Measurements from ENCODE around the gene DBNL. TPM values are rescaled to one million over a fixed set of nuclear protein-coding genes. Genes with fewer than 3 reads are reported as not detected.

The DBNL gene
- total RNA-seq, 2 experiments from 2014 or later: 88.5 to 90.6 TPM

DNA sequence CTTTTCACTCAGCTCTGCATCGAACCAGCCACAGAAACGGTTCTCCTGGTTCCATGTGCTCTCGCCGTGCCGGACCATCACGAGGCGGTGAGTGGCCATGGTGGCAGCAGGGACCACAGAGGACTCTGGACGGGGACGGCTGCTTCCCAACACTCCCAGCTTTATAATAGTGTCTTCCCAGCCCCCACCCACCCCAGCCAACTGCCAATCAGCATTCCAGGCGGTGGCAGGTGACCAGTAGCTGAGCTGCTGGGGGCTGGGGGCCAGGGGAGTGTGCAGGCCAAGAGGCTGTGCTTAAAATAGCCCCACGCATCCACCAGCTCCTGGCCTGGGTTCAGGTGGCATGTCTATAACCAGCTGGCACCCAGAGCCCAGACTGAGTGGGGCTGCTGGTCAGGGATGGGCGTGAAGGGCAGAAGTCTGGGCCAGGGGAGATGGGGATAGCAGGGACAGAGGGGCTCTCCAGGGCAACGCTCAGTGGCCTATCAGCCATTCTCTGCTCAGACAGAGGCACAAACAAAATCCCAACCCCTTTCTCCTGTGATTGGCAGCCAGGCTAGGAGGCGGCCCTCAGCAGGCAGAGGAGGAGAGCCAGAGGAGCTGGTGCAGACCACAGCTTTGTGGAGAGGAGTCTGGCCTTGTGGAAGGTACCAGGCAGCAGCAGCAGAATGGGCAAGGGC is 21.1 kb downstream of the DBNL start, which contains the start of gene PGAM2:
PGAM2 (minus strand) TSS at position 137 of the 680 bp plus-strand sequence; CDS start at position 99, 38 bp downstream.
- peaks cover 17% of the 10 kb centered on the region for H3K36me3 ChIP-seq (ENCODE audit: insufficient read depth, low read length)
- H3K4me3 ChIP-seq (ENCODE audit: low read length): no peak within 1 kb of the TSS
- peaks cover 29% of the 10 kb centered on the region for H3K4me1 Mint-ChIP-seq (ENCODE audit: low read depth)
- peaks cover 0 to 6% of the 10 kb centered on the region in 2 experiments for H3K9me3 ChIP-seq (ENCODE audit: control insufficient read depth in 1 of 2, insufficient read depth in 1 of 2, low read length in 2 of 2)
- H3K4me3 Mint-ChIP-seq: no peak within 1 kb of the TSS
- H3K27ac Mint-ChIP-seq: peak within 1 kb of the TSS; percentile 63
- peak; percentile 56 for ATAC-seq (ENCODE audit: poor library complexity)
- H3K36me3 Mint-ChIP-seq (ENCODE audit: low read depth): peaks cover 13% of the 10 kb centered on the region
- ChIA-PET POLR2A (interaction anchor here (0.8 to 2.1 kb wide), 5 partner anchors 14 to 40 kb away, joined by 3 to 9 read pairs (median 5); partner anchors contain the start of gene DBNL), CTCF (interaction anchor here (1.0 kb wide), 1 partner anchor 135 kb away, joined by 3 read pairs; the partner anchor contains the start of gene YKT6)
- intact Hi-C loops (cut with DNase I, micrococcal nuclease): no loop called here
- H3K27ac ChIP-seq (ENCODE audit: low read depth in 1 of 2, low read length in 2 of 2): peak within 1 kb of the TSS in 1 of 2 donors; percentile 16
- no peaks in the 10 kb centered on the region for H3K27me3 Mint-ChIP-seq
- H3K4me1 ChIP-seq (ENCODE audit: insufficient read depth, low read length): peaks cover 29% of the 10 kb centered on the region
- DNase-seq: peak in 2 of 14 experiments; percentile 14 to 30
- no peaks in the 10 kb centered on the region for H3K9me3 Mint-ChIP-seq
- TF ChIP-seq, protein P1, sequence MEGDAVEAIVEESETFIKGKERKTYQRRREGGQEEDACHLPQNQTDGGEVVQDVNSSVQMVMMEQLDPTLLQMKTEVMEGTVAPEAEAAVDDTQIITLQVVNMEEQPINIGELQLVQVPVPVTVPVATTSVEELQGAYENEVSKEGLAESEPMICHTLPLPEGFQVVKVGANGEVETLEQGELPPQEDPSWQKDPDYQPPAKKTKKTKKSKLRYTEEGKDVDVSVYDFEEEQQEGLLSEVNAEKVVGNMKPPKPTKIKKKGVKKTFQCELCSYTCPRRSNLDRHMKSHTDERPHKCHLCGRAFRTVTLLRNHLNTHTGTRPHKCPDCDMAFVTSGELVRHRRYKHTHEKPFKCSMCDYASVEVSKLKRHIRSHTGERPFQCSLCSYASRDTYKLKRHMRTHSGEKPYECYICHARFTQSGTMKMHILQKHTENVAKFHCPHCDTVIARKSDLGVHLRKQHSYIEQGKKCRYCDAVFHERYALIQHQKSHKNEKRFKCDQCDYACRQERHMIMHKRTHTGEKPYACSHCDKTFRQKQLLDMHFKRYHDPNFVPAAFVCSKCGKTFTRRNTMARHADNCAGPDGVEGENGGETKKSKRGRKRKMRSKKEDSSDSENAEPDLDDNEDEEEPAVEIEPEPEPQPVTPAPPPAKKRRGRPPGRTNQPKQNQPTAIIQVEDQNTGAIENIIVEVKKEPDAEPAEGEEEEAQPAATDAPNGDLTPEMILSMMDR (IDR thresholded peaks at IDR 0.05): no peak
- H3K27me3 ChIP-seq (ENCODE audit: control insufficient read depth in 1 of 2, insufficient read depth in 2 of 2, low read length in 2 of 2): no peaks in the 10 kb centered on the region

DNA sequence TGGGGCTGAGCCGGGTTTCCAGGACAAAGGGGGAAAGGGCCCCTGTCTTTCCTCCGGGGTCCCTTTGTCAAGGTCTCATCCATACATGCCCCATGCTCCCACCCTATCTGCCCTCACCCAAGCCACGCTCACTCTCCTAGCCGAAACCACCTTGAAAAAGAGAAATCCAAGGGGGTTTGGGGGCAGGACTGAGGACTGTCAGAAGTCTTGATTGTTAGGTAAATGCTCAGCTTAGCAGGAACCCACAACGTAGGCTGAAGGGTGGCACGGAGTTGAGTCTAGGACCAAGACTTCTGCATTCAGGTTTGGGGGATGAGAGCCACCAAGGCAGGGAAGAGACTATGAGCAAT is 21.6 kb downstream of the DBNL start:
- no peak for ATAC-seq (ENCODE audit: poor library complexity)
- Mint-ChIP-seq H3K27me3 (no peaks in the 10 kb centered on the region), H3K36me3 (ENCODE audit: low read depth) (peaks cover 9% of the 10 kb centered on the region), H3K4me1 (ENCODE audit: low read depth) (peaks cover 29% of the 10 kb centered on the region), H3K9me3 (no peaks in the 10 kb centered on the region), H3K4me3 (no peak overlapping the region), H3K27ac (peak overlapping the region; percentile 63)
- Histone ChIP-seq H3K27me3 (ENCODE audit: control insufficient read depth in 1 of 2, insufficient read depth in 2 of 2, low read length in 2 of 2) (no peaks in the 10 kb centered on the region), H3K4me1 (ENCODE audit: insufficient read depth, low read length) (peaks cover 29% of the 10 kb centered on the region), H3K4me3 (ENCODE audit: low read length) (no peak overlapping the region), H3K36me3 (ENCODE audit: insufficient read depth, low read length) (peaks cover 12% of the 10 kb centered on the region), H3K27ac (ENCODE audit: low read depth in 1 of 2, low read length in 2 of 2) (no peak overlapping the region), H3K9me3 (ENCODE audit: control insufficient read depth in 1 of 2, insufficient read depth in 1 of 2, low read length in 2 of 2) (peaks cover 0 to 6% of the 10 kb centered on the region in 2 experiments)
- ChIA-PET CTCF (interaction anchor here (1.0 kb wide), 1 partner anchor 135 kb away, joined by 3 read pairs; the partner anchor contains the start of gene YKT6), POLR2A (interaction anchor here (0.8 to 2.1 kb wide), 5 partner anchors 14 to 40 kb away, joined by 3 to 9 read pairs (median 5); partner anchors contain the start of gene DBNL)
- no peak for DNase-seq
- TF ChIP-seq, protein P1 (IDR thresholded peaks at IDR 0.05): no peak
- intact Hi-C loops (cut with DNase I, micrococcal nuclease): no loop called here

GRCh38 chr7:44066494-44067063 is 22.1 kb downstream of the DBNL start:
- Histone ChIP-seq H3K9me3 (ENCODE audit: control insufficient read depth in 1 of 2, insufficient read depth in 1 of 2, low read length in 2 of 2) (peaks cover 0 to 6% of the 10 kb centered on the region in 2 experiments), H3K27ac (ENCODE audit: low read depth in 1 of 2, low read length in 2 of 2) (no peak overlapping the region), H3K27me3 (ENCODE audit: control insufficient read depth in 1 of 2, insufficient read depth in 2 of 2, low read length in 2 of 2) (no peaks in the 10 kb centered on the region), H3K36me3 (ENCODE audit: insufficient read depth, low read length) (peaks cover 8% of the 10 kb centered on the region), H3K4me3 (ENCODE audit: low read length) (no peak overlapping the region), H3K4me1 (ENCODE audit: insufficient read depth, low read length) (peaks cover 29% of the 10 kb centered on the region)
- DNase-seq (peak in 1 of 14 experiments; percentile 35), ATAC-seq (ENCODE audit: poor library complexity) (no peak)
- Mint-ChIP-seq H3K4me1 (ENCODE audit: low read depth) (peaks cover 29% of the 10 kb centered on the region), H3K27ac (no peak overlapping the region), H3K4me3 (no peak overlapping the region), H3K9me3 (no peaks in the 10 kb centered on the region), H3K27me3 (no peaks in the 10 kb centered on the region), H3K36me3 (ENCODE audit: low read depth) (peaks cover 8% of the 10 kb centered on the region)
- intact Hi-C loops (cut with DNase I, micrococcal nuclease): no loop called here
- ChIA-PET CTCF (interaction anchor here (1.0 kb wide), 1 partner anchor 134 kb away, joined by 3 read pairs; the partner anchor contains the start of gene YKT6), POLR2A (interaction anchor here (0.9 to 2.4 kb wide), 6 partner anchors 9 to 39 kb away, joined by 3 to 9 read pairs (median 6); partner anchors contain the start of gene DBNL)
- TF ChIP-seq, protein P1 (IDR thresholded peaks at IDR 0.05): no peak
